NCI-H69 (cell line): Measurements from ENCODE around the gene OR2V1.
"Not testable (repeated sequence)": the region's sequence is repeated elsewhere in the genome, so short reads cannot be mapped to it uniquely, and the experiment has no call there.

Experiments used
- DNase-seq: peaks from one replicate; lab custom pipeline; 2025; lab: John Stamatoyannopoulos, UW

OR2V1 gene

GRCh38 chr5:181127907-181128626 is 2.9 kb downstream of the OR2V1 start:
- DNase-seq: no peak

DNA sequence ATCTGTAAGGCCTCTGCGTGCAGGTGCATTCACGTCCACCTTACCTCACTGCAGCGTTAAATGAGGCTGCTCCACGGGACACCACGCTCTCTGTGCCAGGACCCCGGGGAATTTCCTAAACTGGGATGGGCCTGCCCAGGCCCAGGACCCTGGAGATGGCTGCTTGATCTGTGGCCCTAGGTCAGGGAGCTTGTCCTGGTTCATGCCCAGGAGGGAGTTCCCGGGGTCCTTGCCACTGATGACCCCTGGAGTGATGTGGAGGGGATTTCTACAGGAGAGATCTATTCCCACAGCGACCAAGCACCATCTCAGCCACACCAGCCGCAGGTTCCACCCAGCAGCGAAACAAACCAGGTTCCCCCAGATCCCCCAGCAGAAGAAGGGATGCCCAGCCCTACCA is 3.5 kb downstream of the OR2V1 start:
- DNase-seq: no peak

DNA sequence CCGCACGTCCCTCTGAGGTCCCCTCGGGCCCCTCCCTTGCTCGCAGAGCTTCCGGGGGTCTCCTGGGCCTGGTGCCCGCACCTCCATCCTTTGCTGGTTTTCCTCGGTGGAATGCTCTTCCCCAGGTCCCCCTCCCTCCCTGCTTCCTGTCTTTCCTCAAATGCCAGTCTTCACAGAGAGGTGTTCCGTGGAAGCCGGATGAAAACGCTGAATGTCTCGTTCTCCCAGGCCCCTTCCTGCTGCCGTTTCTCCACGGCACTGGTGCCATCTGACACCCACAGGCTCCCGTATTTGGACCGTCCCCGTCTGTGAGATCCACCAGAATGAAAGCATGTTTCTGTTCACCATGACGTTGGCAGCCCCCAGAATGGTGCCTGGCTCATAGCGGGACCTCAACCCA is 4.1 kb downstream of the OR2V1 start:
- peak; percentile 8 for DNase-seq

DNA sequence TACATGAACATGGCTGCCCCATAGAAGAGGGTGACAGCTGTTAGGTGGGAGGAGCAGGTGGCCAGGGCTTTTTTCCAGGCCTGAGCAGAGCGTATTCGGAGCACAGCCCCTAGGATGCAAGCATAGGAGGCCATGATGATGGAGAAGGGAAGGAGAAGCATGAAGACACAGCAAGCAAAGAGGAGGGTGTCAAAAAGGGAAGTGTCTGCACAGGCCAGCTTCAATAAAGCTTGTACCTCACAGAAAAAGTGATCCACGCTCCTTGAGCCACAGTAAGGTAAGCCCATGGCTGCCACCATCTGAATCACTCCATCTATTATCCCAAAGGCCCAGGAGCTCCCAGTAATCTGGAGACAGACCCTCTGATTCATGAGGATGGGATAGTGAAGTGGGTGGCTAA is 6.4 kb downstream of the OR2V1 start:
- DNase-seq: no peak

GRCh38 chr5:181121675-181122561 is 9.1 kb downstream of the OR2V1 start:
- no peak for DNase-seq

DNA sequence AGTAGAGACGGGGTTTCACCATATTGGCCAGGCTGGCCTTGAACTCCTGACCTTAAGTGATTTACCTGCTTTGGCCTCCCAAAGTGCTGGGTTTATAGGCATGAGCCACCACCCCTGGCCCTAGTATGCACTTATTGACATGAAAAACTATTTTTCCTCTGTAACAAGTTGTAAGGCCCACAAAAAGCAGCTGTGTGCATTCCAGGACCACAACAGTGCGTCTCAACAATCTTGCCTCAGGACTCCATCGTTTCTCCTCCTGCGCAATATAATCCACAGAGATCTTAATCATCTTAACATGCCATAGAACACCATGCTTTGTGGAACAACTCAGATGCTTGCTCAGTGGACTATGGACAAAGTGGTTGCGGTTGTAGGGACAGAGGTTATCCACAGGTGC is 10.2 kb downstream of the OR2V1 start:
- DNase-seq: no peak

DNA sequence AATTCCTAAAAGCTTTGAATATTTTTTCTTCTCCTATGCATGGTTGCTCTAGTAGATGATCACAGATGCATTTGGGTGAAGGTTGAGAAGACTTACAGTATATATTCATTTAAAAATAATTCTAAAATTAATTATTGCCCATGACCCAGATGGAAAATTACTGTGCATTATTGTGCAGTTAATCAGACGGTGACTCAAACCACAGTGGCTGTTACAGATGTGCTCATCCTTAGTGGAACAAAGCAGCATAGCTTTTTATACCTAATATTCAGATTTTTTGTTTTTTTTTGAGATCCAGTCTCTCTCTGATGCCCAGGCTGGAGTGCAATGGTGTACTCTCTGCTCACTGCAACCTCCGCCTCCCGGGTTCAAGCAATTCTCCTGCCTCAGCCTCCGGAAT is 10.7 kb downstream of the OR2V1 start:
- DNase-seq: no peak

GRCh38 chr5:181119105-181119504 is 11.9 kb downstream of the OR2V1 start:
- DNase-seq: no peak

DNA sequence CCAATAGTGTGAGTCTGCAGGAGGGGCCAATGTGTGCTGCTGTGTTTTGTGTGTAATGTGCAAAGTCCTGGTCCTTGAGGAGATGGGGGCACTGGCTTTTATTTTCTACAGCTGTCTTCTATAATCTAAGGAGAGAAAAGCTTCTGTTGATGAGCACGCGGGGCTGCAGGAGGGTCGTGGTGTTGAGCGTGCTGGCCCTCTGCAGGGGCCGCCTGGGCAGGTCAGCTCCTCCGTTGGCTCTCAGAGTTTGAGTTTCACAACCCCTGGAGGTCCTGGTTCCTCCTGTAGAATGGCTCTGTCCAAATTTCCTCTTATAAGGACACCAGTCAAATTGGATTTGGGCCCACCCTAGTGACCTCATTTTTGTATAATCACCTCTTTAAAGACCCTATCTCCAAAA is 12.6 kb downstream of the OR2V1 start:
- DNase-seq: no peak

GRCh38 chr5:181114844-181115778 is 15.9 kb downstream of the OR2V1 start:
- DNase-seq: peak; percentile 28

DNA sequence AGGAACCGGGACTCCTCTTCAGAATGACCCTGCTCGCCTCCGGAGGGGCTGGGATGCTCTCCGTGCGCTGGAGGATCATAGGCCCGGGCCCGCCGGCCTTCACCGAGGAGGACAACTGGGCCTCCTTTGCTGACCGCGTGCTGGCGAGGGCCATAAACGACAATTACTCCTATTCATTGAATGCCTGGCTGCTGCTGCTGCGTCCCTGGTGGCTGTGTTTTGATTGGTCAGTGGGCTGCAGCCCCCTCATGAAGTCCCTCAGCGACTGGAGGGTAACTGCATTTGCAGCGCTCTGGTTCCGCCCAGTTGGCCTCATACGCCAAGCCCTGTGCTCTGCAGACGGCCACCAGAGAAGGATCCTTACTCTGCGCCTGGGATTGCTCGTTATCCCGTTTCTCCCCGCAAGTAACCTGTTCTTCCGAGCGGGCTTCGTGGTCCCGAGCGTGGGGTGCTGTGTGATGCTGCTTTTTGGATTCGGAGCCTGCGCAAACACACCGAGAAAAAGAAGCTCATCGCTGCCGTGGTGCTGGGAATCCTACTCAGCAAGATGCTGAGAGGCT is 16.6 kb downstream of the OR2V1 start:
- no peak for DNase-seq

DNA sequence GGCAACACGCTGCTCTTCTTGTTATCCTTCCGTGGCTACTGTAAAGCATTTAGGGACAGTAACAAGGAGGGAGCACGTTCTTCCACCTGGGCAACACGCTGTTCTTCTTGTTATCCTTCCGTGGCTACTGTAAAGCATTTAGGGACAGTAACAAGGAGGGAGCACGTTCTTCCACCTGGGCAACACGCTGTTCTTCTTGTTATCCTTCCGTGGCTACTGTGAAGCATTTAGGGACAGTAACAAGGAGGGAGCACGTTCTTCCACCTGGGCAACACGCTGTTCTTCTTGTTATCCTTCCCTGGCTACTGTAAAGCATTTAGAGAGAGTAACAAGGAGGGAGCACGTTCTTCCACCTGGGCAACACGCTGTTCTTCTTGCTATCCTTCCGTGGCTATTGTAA is 17.4 kb downstream of the OR2V1 start:
- not testable (repeated sequence) for DNase-seq

- no peak for DNase-seq
Measured at GRCh38 chr5:181112476-181112875, 18.5 kb downstream of the OR2V1 start.

GRCh38 chr5:181111010-181111409 is 20.0 kb downstream of the OR2V1 start:
- no peak for DNase-seq

- DNase-seq: no peak
Measured at GRCh38 chr5:181109489-181110013, 21.4 kb downstream of the OR2V1 start.

GRCh38 chr5:181108578-181109165 is 22.3 kb downstream of the OR2V1 start:
- DNase-seq: no peak

DNA sequence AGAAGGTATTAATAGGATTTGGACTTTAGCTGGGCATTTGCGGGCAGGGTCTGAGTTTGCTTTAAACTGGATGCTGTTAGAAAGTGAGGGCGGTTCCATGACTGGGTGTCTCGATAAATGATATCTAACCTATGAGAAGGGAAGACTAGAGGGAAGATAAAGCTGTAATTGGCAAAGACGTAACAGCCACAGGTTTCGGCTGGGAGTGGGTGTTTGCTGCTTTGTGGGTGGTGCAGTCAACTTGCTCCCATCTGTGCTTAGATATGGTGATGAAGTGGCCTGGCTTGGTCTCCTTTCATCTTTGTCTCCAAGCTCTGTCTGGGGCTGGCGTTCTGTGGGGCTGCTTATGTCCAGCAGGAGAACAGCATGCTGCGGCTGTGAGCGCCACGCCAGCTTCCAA is 23.3 kb downstream of the OR2V1 start:
- no peak for DNase-seq

- no peak for DNase-seq
Measured at GRCh38 chr5:181105391-181106025, 25.5 kb downstream of the OR2V1 start.

- not testable (repeated sequence) for DNase-seq
Measured at GRCh38 chr5:181104606-181105390, 26.2 kb downstream of the OR2V1 start.

- DNase-seq: not testable (repeated sequence)
Measured at GRCh38 chr5:181104259-181104568, 26.8 kb downstream of the OR2V1 start.
